Measurements from ENCODE around the gene PKIB.

The PKIB gene

DNA sequence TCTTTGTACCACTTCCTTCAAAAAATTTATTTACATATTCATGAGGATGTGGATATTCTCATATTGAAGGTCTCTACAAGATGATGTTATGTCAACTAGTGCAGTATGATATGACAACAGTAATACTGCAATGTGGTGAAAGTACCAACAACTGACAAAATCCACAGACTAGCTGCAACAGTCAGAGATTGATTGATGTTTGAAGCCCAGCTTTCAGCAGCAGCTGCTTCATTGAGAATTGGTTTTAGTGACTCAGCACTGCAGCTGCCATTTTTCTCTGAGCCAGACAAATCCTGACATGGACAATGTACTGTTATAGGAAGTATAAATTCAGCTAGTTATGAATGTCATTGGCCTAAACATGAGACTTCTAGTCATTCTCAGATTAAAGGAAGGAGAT lies 53.8 kb downstream of the PKIB start:
- TF ChIP-seq, protein P1, sequence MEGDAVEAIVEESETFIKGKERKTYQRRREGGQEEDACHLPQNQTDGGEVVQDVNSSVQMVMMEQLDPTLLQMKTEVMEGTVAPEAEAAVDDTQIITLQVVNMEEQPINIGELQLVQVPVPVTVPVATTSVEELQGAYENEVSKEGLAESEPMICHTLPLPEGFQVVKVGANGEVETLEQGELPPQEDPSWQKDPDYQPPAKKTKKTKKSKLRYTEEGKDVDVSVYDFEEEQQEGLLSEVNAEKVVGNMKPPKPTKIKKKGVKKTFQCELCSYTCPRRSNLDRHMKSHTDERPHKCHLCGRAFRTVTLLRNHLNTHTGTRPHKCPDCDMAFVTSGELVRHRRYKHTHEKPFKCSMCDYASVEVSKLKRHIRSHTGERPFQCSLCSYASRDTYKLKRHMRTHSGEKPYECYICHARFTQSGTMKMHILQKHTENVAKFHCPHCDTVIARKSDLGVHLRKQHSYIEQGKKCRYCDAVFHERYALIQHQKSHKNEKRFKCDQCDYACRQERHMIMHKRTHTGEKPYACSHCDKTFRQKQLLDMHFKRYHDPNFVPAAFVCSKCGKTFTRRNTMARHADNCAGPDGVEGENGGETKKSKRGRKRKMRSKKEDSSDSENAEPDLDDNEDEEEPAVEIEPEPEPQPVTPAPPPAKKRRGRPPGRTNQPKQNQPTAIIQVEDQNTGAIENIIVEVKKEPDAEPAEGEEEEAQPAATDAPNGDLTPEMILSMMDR (IDR thresholded peaks at IDR 0.05; ENCODE audit: low read depth, low read length) = no peak
- DNase-seq (ENCODE audit: extremely low read depth, low read depth) = no peak

DNA sequence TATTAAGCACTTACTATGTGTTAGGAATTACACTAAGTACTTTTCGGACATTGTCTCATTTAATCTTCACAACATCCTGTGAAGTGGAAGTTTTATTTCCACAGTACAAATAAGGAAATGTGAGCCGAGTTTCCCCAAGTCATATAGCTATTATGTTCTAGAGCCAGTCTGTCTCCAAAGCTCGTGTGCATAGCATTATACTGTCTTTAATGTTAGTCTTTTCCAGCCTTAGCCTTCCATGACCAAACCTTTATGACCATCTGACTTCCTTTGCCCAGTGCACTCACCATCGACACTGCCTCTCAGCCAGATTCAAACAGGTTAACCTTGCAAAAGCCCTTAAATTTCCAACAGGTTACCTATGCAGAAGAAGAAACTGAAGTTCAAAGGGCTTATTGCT lies 55.7 kb downstream of the PKIB start:
- DNase-seq (ENCODE audit: extremely low read depth, low read depth) = no peak
- TF ChIP-seq, protein P1 (IDR thresholded peaks at IDR 0.05; ENCODE audit: low read depth, low read length) = no peak

DNA sequence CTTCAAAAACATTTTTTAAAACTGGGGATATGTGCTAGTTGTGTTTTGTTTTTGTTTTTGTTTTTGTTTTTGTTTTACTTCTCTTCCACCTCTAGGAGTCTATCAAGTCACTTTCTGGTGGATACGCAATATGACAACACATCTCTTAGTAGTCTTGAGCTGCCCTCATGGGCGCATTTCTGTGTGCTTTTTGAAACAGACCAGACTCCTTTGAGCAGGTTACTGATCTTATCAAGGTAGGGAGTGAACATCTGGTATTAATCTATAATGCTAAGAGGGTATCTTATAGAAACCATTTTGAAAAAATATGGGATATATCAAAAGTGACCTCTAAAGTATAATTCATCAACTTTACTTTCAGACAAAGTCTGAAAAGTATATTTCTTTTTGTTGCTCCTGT lies 56.2 kb downstream of the PKIB start:
- TF ChIP-seq, protein P1 (IDR thresholded peaks at IDR 0.05; ENCODE audit: low read depth, low read length) = no peak
- DNase-seq (ENCODE audit: extremely low read depth, low read depth) = no peak

DNA sequence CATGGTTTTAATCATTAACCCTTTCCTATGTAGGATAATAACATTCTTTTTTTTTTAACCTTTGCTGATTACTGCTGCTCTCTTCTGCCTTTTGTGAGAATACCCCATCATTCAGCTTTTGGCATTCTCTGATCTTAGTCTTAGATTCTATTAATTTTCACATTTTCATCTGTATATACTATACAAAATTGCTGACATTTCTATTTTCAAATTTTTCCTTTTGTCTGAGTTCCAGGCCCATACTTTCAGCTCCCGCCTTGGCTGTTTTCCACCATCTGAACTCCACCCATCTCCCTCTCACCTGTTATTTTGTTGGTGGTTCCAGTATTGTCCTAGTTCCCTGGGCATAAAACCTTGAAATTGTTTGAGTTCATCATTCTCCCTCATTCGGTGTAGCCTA lies 59.2 kb downstream of the PKIB start:
- TF ChIP-seq, protein P1 (IDR thresholded peaks at IDR 0.05; ENCODE audit: low read depth, low read length) = no peak

DNA sequence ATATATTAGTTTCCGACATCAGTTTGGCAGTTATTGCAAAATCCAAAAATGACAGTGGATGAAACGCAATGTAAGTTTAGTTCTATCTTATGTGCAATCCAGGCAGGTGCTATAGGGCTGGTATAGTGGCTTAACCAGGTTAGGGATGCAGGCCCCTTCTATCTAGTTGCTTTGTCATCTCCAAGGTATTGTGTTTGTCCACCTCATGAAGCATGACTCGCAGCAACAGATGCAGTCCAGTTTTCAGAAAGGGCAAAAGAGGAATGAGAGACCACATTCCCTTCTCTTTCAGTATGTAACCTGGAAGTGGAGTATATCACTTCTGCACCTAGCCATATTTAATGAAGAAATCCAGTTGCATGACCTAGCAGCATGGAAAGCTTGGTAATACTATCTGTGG lies 59.7 kb downstream of the PKIB start:
- TF ChIP-seq, protein P1 (IDR thresholded peaks at IDR 0.05; ENCODE audit: low read depth, low read length) = no peak
- no peak for DNase-seq (ENCODE audit: extremely low read depth, low read depth)

More for the DNA sequence above, 59.2 kb downstream of the PKIB start:
- DNase-seq (ENCODE audit: extremely low read depth, low read depth) = no peak

DNA sequence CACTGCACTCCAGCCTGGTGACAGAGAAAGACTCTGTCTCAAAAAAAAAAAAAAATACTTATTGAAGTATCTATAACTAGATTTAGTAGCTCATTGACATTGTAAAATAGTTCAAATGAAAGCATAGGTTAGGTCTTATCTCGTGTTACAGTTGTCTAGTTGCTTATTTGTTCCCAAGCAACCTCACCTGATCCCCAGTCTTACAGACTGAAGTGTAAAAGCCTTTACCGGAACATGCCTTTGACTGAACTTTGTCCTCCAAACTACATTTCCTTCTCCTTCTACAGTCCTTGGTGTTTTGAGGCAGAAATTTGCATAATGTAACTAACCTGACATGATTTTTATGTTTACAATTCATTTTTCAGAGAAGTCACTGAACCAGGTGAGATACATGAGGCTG lies 61.0 kb downstream of the PKIB start:
- TF ChIP-seq, protein P1 (IDR thresholded peaks at IDR 0.05; ENCODE audit: low read depth, low read length) = no peak
- DNase-seq (ENCODE audit: extremely low read depth, low read depth) = no peak

DNA sequence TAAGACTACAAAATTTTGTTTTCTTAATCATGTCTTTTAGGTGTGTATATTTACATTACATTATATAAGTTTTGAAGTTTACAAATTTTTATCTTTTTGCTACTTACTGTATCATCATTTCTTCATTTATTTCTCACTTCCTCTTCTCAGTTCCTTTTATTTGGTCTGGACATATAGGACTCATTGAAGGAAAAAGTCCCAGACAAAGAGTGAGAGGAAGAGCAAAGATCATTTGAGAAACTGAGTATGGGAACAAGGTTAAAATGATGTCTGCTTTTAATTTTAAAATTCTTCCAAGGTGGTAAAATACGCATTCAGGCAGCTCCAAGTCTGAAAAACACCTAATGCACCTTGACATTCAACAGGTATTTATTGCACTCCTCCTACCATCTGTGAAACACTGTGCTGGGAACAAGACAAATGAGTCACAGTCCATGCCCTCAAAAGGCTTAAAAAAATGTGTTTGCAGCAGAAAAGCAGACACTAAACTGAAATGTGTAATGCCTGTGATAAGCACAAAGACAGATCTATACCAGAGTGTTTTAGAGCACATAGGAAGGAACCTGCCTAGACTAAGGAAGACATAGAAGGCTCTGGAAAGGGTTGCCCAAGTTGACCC lies 63.2 kb downstream of the PKIB start:
- no peak for DNase-seq (ENCODE audit: extremely low read depth, low read depth)
- TF ChIP-seq, protein P1 (IDR thresholded peaks at IDR 0.05; ENCODE audit: low read depth, low read length) = no peak

Measured in AG09319 (cell line).